ENCODE results near the gene CRYBG2. TPM values are rescaled to one million over a fixed set of nuclear protein-coding genes. Genes with fewer than 3 reads are reported as not detected.

The CRYBG2 gene
- total and polyA plus RNA-seq, 5 experiments from 2014 or later, result 0.07 to 0.75 (median 0.65) TPM; not detected in 1

GRCh38 chr1:26368006-26368405, 14.1 kb upstream of the CRYBG2 start:
- H3K36me3 Mint-ChIP-seq, result peaks cover 0 to 3% (median 0%) of the 10 kb centered on the region in 3 donors
- POLR2A ChIA-PET, result interaction anchor here (1.2 kb wide), 1 partner anchor 80 kb away, joined by 3 read pairs; no protein-coding TSS in a partner anchor
- H3K27me3 Mint-ChIP-seq, result peaks cover 0 to 6% (median 0%) of the 10 kb centered on the region in 5 donors
- peak overlapping the region in 1 of 10 donors; percentile 40 for H3K4me3 Mint-ChIP-seq
- DNase-seq, result no peak
- no peak for ATAC-seq
- peak overlapping the region in 2 of 10 donors; percentile 8 to 25 for H3K27ac Mint-ChIP-seq
- H3K9me3 Mint-ChIP-seq, result peaks cover 0 to 5% (median 0%) of the 10 kb centered on the region in 9 donors
- H3K4me1 Mint-ChIP-seq, result peaks cover 30 to 73% (median 66%) of the 10 kb centered on the region in 4 donors

GRCh38 chr1:26367441-26367840, 13.5 kb upstream of the CRYBG2 start:
- DNase-seq, result no peak
- POLR2A ChIA-PET, result interaction anchor here (0.5 to 1.2 kb wide), 3 partner anchors 80 to 1597 kb away, joined by 3 to 4 read pairs (median 3); no protein-coding TSS in a partner anchor
- peaks cover 0 to 5% (median 0%) of the 10 kb centered on the region in 9 donors for H3K9me3 Mint-ChIP-seq

GRCh38 chr1:26364956-26365355, 11.0 kb upstream of the CRYBG2 start:
- Mint-ChIP-seq H3K9me3 (no peaks in the 10 kb centered on the region), H3K27me3 (peaks cover 3 to 19% (median 9%) of the 10 kb centered on the region in 5 donors), H3K27ac (peak overlapping the region in 1 of 10 donors; percentile 37), H3K36me3 (no peaks in the 10 kb centered on the region), H3K4me3 (no peak overlapping the region), H3K4me1 (peaks cover 27 to 66% (median 61%) of the 10 kb centered on the region in 4 donors)
- POLR2A ChIA-PET, result interaction anchor here (1.3 to 8.0 kb wide), 6 partner anchors 12 to 90 kb away, joined by 3 to 75 read pairs (median 8); partner anchors contain the start of genes SH3BGRL3 and ZNF683
- ATAC-seq (no peak), DNase-seq (no peak)

More at GRCh38 chr1:26367441-26367840, 13.5 kb upstream of the CRYBG2 start:
- no peak for ATAC-seq
- peak overlapping the region in 1 of 10 donors; percentile 31 for H3K27ac Mint-ChIP-seq
- H3K27me3 Mint-ChIP-seq, result peaks cover 0 to 6% (median 0%) of the 10 kb centered on the region in 5 donors
- peaks cover 28 to 71% (median 65%) of the 10 kb centered on the region in 4 donors for H3K4me1 Mint-ChIP-seq
- no peak overlapping the region for H3K4me3 Mint-ChIP-seq
- peaks cover 0 to 3% (median 0%) of the 10 kb centered on the region in 3 donors for H3K36me3 Mint-ChIP-seq

- peak overlapping the region in 4 of 10 donors; percentile 48 to 59 (median 52) for H3K4me3 Mint-ChIP-seq
- peaks cover 3 to 19% (median 9%) of the 10 kb centered on the region in 5 donors for H3K27me3 Mint-ChIP-seq
Measured at GRCh38 chr1:26363549-26364448, 9.9 kb upstream of the CRYBG2 start.

GRCh38 chr1:26362331-26362730, 8.4 kb upstream of the CRYBG2 start:
- no peak for DNase-seq
- POLR2A ChIA-PET, result interaction anchor here (0.9 to 8.0 kb wide), 6 partner anchors 8 to 182 kb away, joined by 3 to 75 read pairs (median 4); partner anchors contain the start of genes CD52 and ZNF683
- H3K27ac Mint-ChIP-seq, result peak overlapping the region in 3 of 10 donors; percentile 1 to 43 (median 28)
- no peaks in the 10 kb centered on the region for H3K9me3 Mint-ChIP-seq
- peaks cover 33 to 69% (median 66%) of the 10 kb centered on the region in 4 donors for H3K4me1 Mint-ChIP-seq
- peak overlapping the region in 7 of 10 donors; percentile 1 to 56 (median 16) for H3K4me3 Mint-ChIP-seq
- ATAC-seq, result no peak
- no peaks in the 10 kb centered on the region for H3K36me3 Mint-ChIP-seq
- peaks cover 3 to 19% (median 9%) of the 10 kb centered on the region in 5 donors for H3K27me3 Mint-ChIP-seq

More at GRCh38 chr1:26363549-26364448, 9.9 kb upstream of the CRYBG2 start:
- DNase-seq, result peak; percentile 67 to 90 (median 82)
- ATAC-seq, result peak; percentile 70 to 74
- no peaks in the 10 kb centered on the region for H3K9me3 Mint-ChIP-seq
- peaks cover 30 to 69% (median 67%) of the 10 kb centered on the region in 4 donors for H3K4me1 Mint-ChIP-seq
- POLR2A ChIA-PET, result interaction anchor here (0.6 to 8.0 kb wide), 13 partner anchors 13 to 218 kb away, joined by 3 to 75 read pairs (median 4); partner anchors contain the start of genes SH3BGRL3 and ZNF683
- H3K27ac Mint-ChIP-seq, result peak overlapping the region in 5 of 10 donors; percentile 20 to 86 (median 54)
- H3K36me3 Mint-ChIP-seq, result no peaks in the 10 kb centered on the region

- Mint-ChIP-seq H3K4me3 (peak overlapping the region in 8 of 10 donors; percentile 1 to 89 (median 49)), H3K9me3 (no peaks in the 10 kb centered on the region), H3K36me3 (no peaks in the 10 kb centered on the region), H3K4me1 (peaks cover 33 to 69% (median 66%) of the 10 kb centered on the region in 4 donors), H3K27ac (peak overlapping the region in 2 of 10 donors; percentile 28 to 85), H3K27me3 (peaks cover 3 to 19% (median 9%) of the 10 kb centered on the region in 5 donors)
- POLR2A ChIA-PET, result interaction anchor here (0.8 to 8.0 kb wide), 8 partner anchors 9 to 86 kb away, joined by 3 to 75 read pairs (median 4); partner anchors contain the start of genes CD52 and ZNF683
- no peak for ATAC-seq
- DNase-seq, result no peak
Measured at GRCh38 chr1:26361605-26362122, 7.7 kb upstream of the CRYBG2 start.

DNA sequence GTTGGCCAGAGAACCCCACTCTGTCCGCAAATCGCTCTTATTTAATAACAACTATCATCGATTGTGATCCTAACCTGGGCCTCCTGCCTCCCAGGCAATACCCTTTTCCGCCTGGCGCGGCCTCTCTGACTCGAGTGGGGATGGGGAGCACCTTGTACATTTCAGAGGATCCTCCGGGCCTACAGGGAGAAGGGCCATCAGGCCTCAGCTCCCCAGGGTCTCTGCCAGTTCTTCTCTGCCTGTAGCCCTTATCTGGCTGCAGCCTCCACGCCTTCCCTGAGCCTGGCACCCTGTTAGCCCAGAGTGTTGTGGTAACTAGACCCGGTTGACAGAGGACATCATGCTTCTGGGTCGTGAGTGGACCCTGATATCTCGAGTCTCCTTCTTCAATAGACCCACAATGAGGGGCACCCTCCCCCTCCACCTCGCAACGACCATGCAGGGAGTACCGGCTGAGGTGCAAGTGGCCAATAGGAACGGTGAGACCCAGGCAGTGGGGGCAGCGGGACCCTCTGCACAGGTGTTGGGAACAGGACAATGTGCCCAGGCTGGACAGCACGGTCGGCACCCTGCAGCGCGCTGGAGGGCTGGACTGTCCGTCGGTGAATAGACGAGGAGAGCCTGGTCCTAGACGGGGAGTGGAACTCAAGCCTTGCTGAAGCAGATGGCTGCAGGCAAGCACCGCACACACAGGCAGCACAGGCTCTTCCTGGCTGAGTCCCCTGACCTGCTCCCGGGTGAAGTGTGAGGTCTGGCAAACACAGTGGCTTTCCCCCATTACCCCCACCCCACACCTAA, 7.1 kb upstream of the CRYBG2 start:
- H3K4me3 Mint-ChIP-seq, result peak overlapping the region; percentile 68 to 89 (median 74)
- DNase-seq, result no peak
- POLR2A ChIA-PET, result interaction anchor here (0.8 to 8.0 kb wide), 10 partner anchors 10 to 85 kb away, joined by 3 to 75 read pairs (median 4); partner anchors contain the start of genes CD52 and ZNF683
- peaks cover 3 to 19% (median 7%) of the 10 kb centered on the region in 5 donors for H3K27me3 Mint-ChIP-seq
- no peak for ATAC-seq
- peaks cover 33 to 66% (median 64%) of the 10 kb centered on the region in 4 donors for H3K4me1 Mint-ChIP-seq
- no peaks in the 10 kb centered on the region for H3K36me3 Mint-ChIP-seq
- peak overlapping the region in 4 of 10 donors; percentile 1 to 90 (median 44) for H3K27ac Mint-ChIP-seq
- no peaks in the 10 kb centered on the region for H3K9me3 Mint-ChIP-seq

GRCh38 chr1:26359981-26360806, 6.3 kb upstream of the CRYBG2 start:
- H3K9me3 Mint-ChIP-seq, result no peaks in the 10 kb centered on the region
- DNase-seq (peak in 7 of 10 donors; percentile 32 to 74 (median 49)), ATAC-seq (peak in 1 of 2 donors; percentile 26)
- peaks cover 3 to 19% (median 7%) of the 10 kb centered on the region in 5 donors for H3K27me3 Mint-ChIP-seq
- peaks cover 35 to 65% (median 64%) of the 10 kb centered on the region in 4 donors for H3K4me1 Mint-ChIP-seq
- H3K27ac Mint-ChIP-seq, result peak overlapping the region in 4 of 10 donors; percentile 29 to 87 (median 57)
- POLR2A ChIA-PET, result interaction anchor here (0.6 to 8.0 kb wide), 9 partner anchors 10 to 1969 kb away, joined by 3 to 75 read pairs (median 6); partner anchors contain the start of gene ZNF683
- H3K36me3 Mint-ChIP-seq, result no peaks in the 10 kb centered on the region
- H3K4me3 Mint-ChIP-seq, result peak overlapping the region; percentile 60 to 89 (median 75)

DNA sequence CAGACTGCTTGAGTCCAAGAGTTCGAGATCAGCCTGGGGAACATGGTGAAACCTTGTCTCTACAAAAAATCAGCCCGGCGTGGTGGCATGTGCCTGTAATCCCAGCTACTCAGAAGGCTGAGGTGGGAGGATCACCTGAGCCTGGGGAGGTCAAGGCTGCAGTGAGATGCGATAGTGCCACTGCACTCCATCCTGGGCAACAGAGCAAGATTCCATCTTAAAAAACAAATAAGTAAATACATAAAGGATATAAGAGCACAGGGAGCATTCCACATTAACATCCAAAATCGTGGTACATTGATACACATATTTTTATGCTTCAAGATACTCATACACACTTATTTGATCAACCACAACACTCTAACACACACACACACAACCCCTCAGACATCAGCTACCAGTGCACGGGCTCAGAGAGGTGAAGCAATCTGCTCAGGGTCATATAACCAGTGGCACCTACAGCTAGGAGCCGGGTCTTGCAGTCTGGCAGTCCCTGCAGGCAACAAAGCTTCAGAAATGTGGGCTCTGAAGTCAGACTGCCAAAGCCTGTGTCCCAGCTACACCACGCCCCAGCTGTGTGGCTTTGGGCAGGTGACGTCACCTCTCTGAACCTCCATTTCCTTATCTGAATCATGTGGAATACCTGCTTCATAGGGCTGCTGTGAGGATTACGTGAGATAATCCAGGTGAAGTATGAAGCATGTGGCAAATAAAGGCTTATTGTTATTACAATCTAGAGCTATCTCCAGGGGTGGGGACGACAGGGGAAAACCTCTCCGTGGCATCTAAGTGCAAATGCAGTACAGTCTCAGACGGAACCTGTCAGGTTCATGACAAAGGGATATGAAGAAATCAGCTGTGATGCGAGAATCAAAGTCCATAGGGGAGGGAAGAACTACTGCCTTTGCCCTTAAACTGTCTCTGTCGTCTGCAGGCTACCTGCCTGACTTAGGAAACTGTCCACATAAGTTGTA, 4.8 kb upstream of the CRYBG2 start:
- Mint-ChIP-seq H3K27ac (peak overlapping the region; percentile 7 to 85 (median 56)), H3K4me1 (peaks cover 26 to 52% (median 49%) of the 10 kb centered on the region in 4 donors), H3K27me3 (peaks cover 3 to 19% (median 5%) of the 10 kb centered on the region in 5 donors), H3K36me3 (no peaks in the 10 kb centered on the region), H3K9me3 (no peaks in the 10 kb centered on the region), H3K4me3 (peak overlapping the region; percentile 6 to 89 (median 56))
- peak; percentile 84 to 89 for ATAC-seq
- POLR2A ChIA-PET, result interaction anchor here (0.6 to 8.0 kb wide), 11 partner anchors 18 to 878 kb away, joined by 3 to 75 read pairs (median 5); partner anchors contain the start of genes SH3BGRL3 and ZNF683
- DNase-seq, result peak; percentile 37 to 87 (median 72)

Measured in naive thymus-derived CD8-positive, alpha-beta T cell (primary cell).